GM12891 (cell line): Measurements from ENCODE around the gene ASB16.

ENCODE experiments used
- PAX5 ChIP-seq: IDR thresholded peaks from 2 replicates; pipeline ENCODE4 v1.6.1; 2011; ENCODE audit warnings: low read length, moderate library complexity, mild to moderate bottlenecking; ENCODE audit not compliant: insufficient read depth, severe bottlenecking
- POLR2A ChIP-seq: IDR thresholded peaks from 2 replicates; pipeline ENCODE4 v1.6.1; 2011; ENCODE audit warnings: low read depth, low read length, control low read depth
- POLR2AphosphoS5 ChIP-seq: IDR thresholded peaks from 2 replicates; pipeline ENCODE4 v1.6.1; 2011; ENCODE audit warnings: low read depth, low read length, control low read depth
- POU2F2 ChIP-seq: IDR thresholded peaks from 2 replicates; pipeline ENCODE4 v1.6.1; 2011; ENCODE audit warnings: low read depth, mild to moderate bottlenecking, control low read depth, low read length, moderate library complexity
- SPI1 ChIP-seq: IDR thresholded peaks from 2 replicates; pipeline ENCODE4 v1.6.1; 2011; ENCODE audit warnings: low read depth, low read length, control low read depth
- TAF1 ChIP-seq: IDR thresholded peaks from 2 replicates; pipeline ENCODE4 v1.6.1; 2011; ENCODE audit warnings: low read depth, low read length, control low read depth

- TF ChIP-seq POU2F2 = no peak
- no peak for TF ChIP-seq PAX5
- no peak for TF ChIP-seq POLR2A
- no peak for TF ChIP-seq POLR2AphosphoS5
- no peak for TF ChIP-seq TAF1
- TF ChIP-seq SPI1 = no peak
Observed at GRCh38 chr17:44133918-44134476, 36.5 kb upstream of the ASB16 start.
